Immature natural killer cell (primary cell): ENCODE measurements around the gene BNC2. TPM values are rescaled to one million over a fixed set of nuclear protein-coding genes. Genes with fewer than 3 reads are reported as not detected.
A peak's percentile ranks its signal among the peaks of the same experiment; 100 is the strongest.

Experiments used
- DNase-seq, 3 donors: peaks; one replicate each; pipeline ENCODE4 v3.0.0; 2022; ENCODE audit warnings: mixed read lengths in 1 of 3
- H3K27ac Mint-ChIP-seq, 6 donors: one replicate each; pipeline ENCODE4 v1.8.0; 2020; ENCODE audit warnings: mixed read lengths in 6 of 6, mild to moderate bottlenecking in 5 of 6, inconsistent platforms in 4 of 6, moderate library complexity in 3 of 6
- H3K27me3 Mint-ChIP-seq, 3 donors: one replicate each; pipeline ENCODE4 v1.8.0; 2020 to 2021; ENCODE audit warnings: low read depth in 3 of 3, mild to moderate bottlenecking in 3 of 3, mixed read lengths in 3 of 3, moderate library complexity in 3 of 3, inconsistent platforms in 1 of 3
- H3K36me3 Mint-ChIP-seq, 3 donors: one replicate each; pipeline ENCODE4 v1.8.0; 2020; ENCODE audit warnings: mixed read lengths in 3 of 3, inconsistent platforms in 2 of 3, mild to moderate bottlenecking in 2 of 3
- H3K4me1 Mint-ChIP-seq, 2 donors: one replicate each; pipeline ENCODE4 v1.8.0; 2020; ENCODE audit warnings: inconsistent platforms in 2 of 2, mild to moderate bottlenecking in 2 of 2, mixed read lengths in 2 of 2, moderate library complexity in 1 of 2
- H3K4me3 Mint-ChIP-seq, 5 donors: one replicate each; pipeline ENCODE4 v1.8.0; 2020; ENCODE audit warnings: mild to moderate bottlenecking in 5 of 5, mixed read lengths in 5 of 5, inconsistent platforms in 3 of 5, moderate library complexity in 3 of 5
- H3K9me3 Mint-ChIP-seq, 6 donors: one replicate each; pipeline ENCODE4 v1.8.0; 2020; ENCODE audit warnings: mild to moderate bottlenecking in 6 of 6, mixed read lengths in 6 of 6, inconsistent platforms in 4 of 6, moderate library complexity in 3 of 6
- polyA plus RNA-seq, 3 donors: library from polyadenylated mRNA; unstranded; fragments of 300-500 nt; fragmentation: Illumina TruSeq; gene quantifications; one replicate each; pipeline ENCODE4 v1.2.3, GENCODE V29; 2021

BNC2 gene
- polyA plus RNA-seq, 3 donors from 2014 or later = 6.5 to 11.0 (median 7.7) TPM

- peaks cover 0 to 7% (median 0%) of the 10 kb centered on the region in 3 donors for H3K36me3 Mint-ChIP-seq
- DNase-seq = no peak
- peak overlapping the region in 4 of 6 donors; percentile 32 to 75 (median 44) for H3K27ac Mint-ChIP-seq
- H3K4me1 Mint-ChIP-seq = peaks cover 33 to 46% of the 10 kb centered on the region in 2 donors
- H3K4me3 Mint-ChIP-seq = no peak overlapping the region
- no peaks in the 10 kb centered on the region for H3K9me3 Mint-ChIP-seq
- peaks cover 0 to 4% (median 2%) of the 10 kb centered on the region in 3 donors for H3K27me3 Mint-ChIP-seq
These were observed 46.6 kb downstream of the BNC2 start for GRCh38 chr9:16823906-16824305.

GRCh38 chr9:16821344-16821743 is 49.1 kb downstream of the BNC2 start:
- Mint-ChIP-seq H3K9me3 (peaks cover 0 to 1% (median 0%) of the 10 kb centered on the region in 6 donors), H3K4me1 (peaks cover 29 to 36% of the 10 kb centered on the region in 2 donors), H3K27me3 (peaks cover 0 to 4% (median 0%) of the 10 kb centered on the region in 3 donors), H3K27ac (no peak overlapping the region), H3K36me3 (no peaks in the 10 kb centered on the region), H3K4me3 (no peak overlapping the region)
- DNase-seq = no peak

- peaks cover 6 to 31% of the 10 kb centered on the region in 2 donors for H3K4me1 Mint-ChIP-seq
- no peaks in the 10 kb centered on the region for H3K27me3 Mint-ChIP-seq
- H3K36me3 Mint-ChIP-seq = no peaks in the 10 kb centered on the region
- H3K27ac Mint-ChIP-seq = no peak overlapping the region
- peaks cover 0 to 1% (median 0%) of the 10 kb centered on the region in 6 donors for H3K9me3 Mint-ChIP-seq
- no peak overlapping the region for H3K4me3 Mint-ChIP-seq
- DNase-seq = no peak
These were observed 53.0 kb downstream of the BNC2 start for GRCh38 chr9:16817514-16817913.

- peaks cover 0 to 1% (median 0%) of the 10 kb centered on the region in 6 donors for H3K9me3 Mint-ChIP-seq
- no peak overlapping the region for H3K4me3 Mint-ChIP-seq
- peak overlapping the region in 1 of 6 donors; percentile 46 for H3K27ac Mint-ChIP-seq
- H3K4me1 Mint-ChIP-seq = peaks cover 11 to 36% of the 10 kb centered on the region in 2 donors
- no peak for DNase-seq
- H3K36me3 Mint-ChIP-seq = no peaks in the 10 kb centered on the region
- H3K27me3 Mint-ChIP-seq = no peaks in the 10 kb centered on the region
These were observed 53.5 kb downstream of the BNC2 start for GRCh38 chr9:16817002-16817401.

GRCh38 chr9:16816011-16816410 is 54.5 kb downstream of the BNC2 start:
- H3K27me3 Mint-ChIP-seq = no peaks in the 10 kb centered on the region
- peaks cover 16 to 42% of the 10 kb centered on the region in 2 donors for H3K4me1 Mint-ChIP-seq
- H3K9me3 Mint-ChIP-seq = peaks cover 0 to 1% (median 0%) of the 10 kb centered on the region in 6 donors
- no peak for DNase-seq
- no peaks in the 10 kb centered on the region for H3K36me3 Mint-ChIP-seq
- no peak overlapping the region for H3K4me3 Mint-ChIP-seq
- H3K27ac Mint-ChIP-seq = no peak overlapping the region

GRCh38 chr9:16815079-16815478 is 55.4 kb downstream of the BNC2 start:
- no peak for DNase-seq
- H3K9me3 Mint-ChIP-seq = peaks cover 0 to 1% (median 0%) of the 10 kb centered on the region in 6 donors
- H3K27ac Mint-ChIP-seq = no peak overlapping the region
- no peak overlapping the region for H3K4me3 Mint-ChIP-seq
- H3K36me3 Mint-ChIP-seq = no peaks in the 10 kb centered on the region
- H3K4me1 Mint-ChIP-seq = peaks cover 20 to 46% of the 10 kb centered on the region in 2 donors
- no peaks in the 10 kb centered on the region for H3K27me3 Mint-ChIP-seq

GRCh38 chr9:16813838-16814237 is 56.6 kb downstream of the BNC2 start:
- Mint-ChIP-seq H3K9me3 (peaks cover 0 to 1% (median 0%) of the 10 kb centered on the region in 6 donors), H3K4me3 (no peak overlapping the region), H3K4me1 (peaks cover 22 to 49% of the 10 kb centered on the region in 2 donors), H3K27me3 (no peaks in the 10 kb centered on the region), H3K36me3 (no peaks in the 10 kb centered on the region), H3K27ac (no peak overlapping the region)
- DNase-seq = no peak

- Mint-ChIP-seq H3K27ac (no peak overlapping the region), H3K36me3 (no peaks in the 10 kb centered on the region), H3K4me3 (no peak overlapping the region), H3K27me3 (no peaks in the 10 kb centered on the region), H3K4me1 (peaks cover 21 to 45% of the 10 kb centered on the region in 2 donors), H3K9me3 (no peaks in the 10 kb centered on the region)
- no peak for DNase-seq
These were observed 58.3 kb downstream of the BNC2 start for GRCh38 chr9:16811987-16812685.

GRCh38 chr9:16809912-16810610 is 60.4 kb downstream of the BNC2 start:
- no peaks in the 10 kb centered on the region for H3K36me3 Mint-ChIP-seq
- no peak for DNase-seq
- H3K9me3 Mint-ChIP-seq = no peaks in the 10 kb centered on the region
- peak overlapping the region in 1 of 6 donors; percentile 9 for H3K27ac Mint-ChIP-seq
- peaks cover 23 to 55% of the 10 kb centered on the region in 2 donors for H3K4me1 Mint-ChIP-seq
- no peaks in the 10 kb centered on the region for H3K27me3 Mint-ChIP-seq
- no peak overlapping the region for H3K4me3 Mint-ChIP-seq

- Mint-ChIP-seq H3K27ac (no peak overlapping the region), H3K9me3 (no peaks in the 10 kb centered on the region), H3K27me3 (no peaks in the 10 kb centered on the region), H3K4me1 (peaks cover 13 to 46% of the 10 kb centered on the region in 2 donors), H3K36me3 (no peaks in the 10 kb centered on the region), H3K4me3 (no peak overlapping the region)
- no peak for DNase-seq
These were observed 63.8 kb downstream of the BNC2 start for GRCh38 chr9:16806674-16807073.

- Mint-ChIP-seq H3K27ac (no peak overlapping the region), H3K36me3 (no peaks in the 10 kb centered on the region), H3K9me3 (no peaks in the 10 kb centered on the region), H3K27me3 (no peaks in the 10 kb centered on the region), H3K4me1 (peaks cover 5 to 42% of the 10 kb centered on the region in 2 donors), H3K4me3 (no peak overlapping the region)
- no peak for DNase-seq
These were observed 66.8 kb downstream of the BNC2 start for GRCh38 chr9:16803648-16804047.

GRCh38 chr9:16801871-16802466 is 68.5 kb downstream of the BNC2 start:
- H3K4me1 Mint-ChIP-seq = peaks cover 15 to 53% of the 10 kb centered on the region in 2 donors

GRCh38 chr9:16796304-16796825 is 74.1 kb downstream of the BNC2 start:
- H3K27ac Mint-ChIP-seq = no peak overlapping the region
- H3K4me1 Mint-ChIP-seq = peaks cover 20 to 56% of the 10 kb centered on the region in 2 donors
- H3K9me3 Mint-ChIP-seq = no peaks in the 10 kb centered on the region
- no peak for DNase-seq
- no peak overlapping the region for H3K4me3 Mint-ChIP-seq
- H3K36me3 Mint-ChIP-seq = peaks cover 0 to 5% (median 0%) of the 10 kb centered on the region in 3 donors
- H3K27me3 Mint-ChIP-seq = no peaks in the 10 kb centered on the region

More at GRCh38 chr9:16801871-16802466, 68.5 kb downstream of the BNC2 start:
- H3K36me3 Mint-ChIP-seq = no peaks in the 10 kb centered on the region
- no peak for DNase-seq
- H3K27me3 Mint-ChIP-seq = no peaks in the 10 kb centered on the region
- no peak overlapping the region for H3K4me3 Mint-ChIP-seq
- peak overlapping the region in 1 of 6 donors; percentile 59 for H3K27ac Mint-ChIP-seq
- no peaks in the 10 kb centered on the region for H3K9me3 Mint-ChIP-seq
